Esophagus (tissue), 2 donors: ENCODE data around the gene LCLAT1. TPM values are rescaled to one million over a fixed set of nuclear protein-coding genes. Genes with fewer than 3 reads are reported as not detected.
"Not testable (repeated sequence)": the region's sequence is repeated elsewhere in the genome, so short reads cannot be mapped to it uniquely, and the experiment has no call there.

Experiments
- H3K27ac ChIP-seq, 2 donors: one replicate each; pipeline ENCODE4 v1.5.1; 2013; ENCODE audit warnings: low read depth in 2 of 2, mild to moderate bottlenecking in 2 of 2, inconsistent platforms in 1 of 2, low read length in 1 of 2, moderate library complexity in 1 of 2
- H3K27me3 ChIP-seq, 2 donors: one replicate each; pipeline ENCODE4 v1.6.1; 2013; ENCODE audit warnings: low read length in 2 of 2, control low read depth in 1 of 2, mild to moderate bottlenecking in 1 of 2; ENCODE audit not compliant: insufficient read depth in 2 of 2, control insufficient read depth in 1 of 2
- H3K36me3 ChIP-seq, 2 donors: one replicate each; pipeline ENCODE4 v1.6.1; 2013; ENCODE audit warnings: low read length in 1 of 2; ENCODE audit not compliant: control insufficient read depth in 2 of 2, insufficient read depth in 2 of 2
- H3K4me1 ChIP-seq, 2 donors: one replicate each; pipeline ENCODE4 v1.6.1; 2013; ENCODE audit warnings: low read length in 1 of 2; ENCODE audit not compliant: control insufficient read depth in 2 of 2, insufficient read depth in 2 of 2
- H3K4me3 ChIP-seq, 2 donors: one replicate each; pipeline ENCODE4 v1.5.1; 2013; ENCODE audit warnings: low read length in 2 of 2, mild to moderate bottlenecking in 2 of 2, low read depth in 1 of 2, moderate library complexity in 1 of 2
- H3K9me3 ChIP-seq, 2 donors: one replicate each; pipeline ENCODE4 v1.6.1; 2013; ENCODE audit warnings: mild to moderate bottlenecking in 2 of 2, low read depth in 1 of 2, low read length in 1 of 2, moderate library complexity in 1 of 2; ENCODE audit not compliant: control insufficient read depth in 2 of 2, insufficient read depth in 1 of 2
- WGBS, 2 donors: extraction: QIAGEN DNeasy Blood & Tissue Kit; methylation state at CpG; one replicate each; pipeline ENCODE4 v1.1.7; 2013; 5-methylcytosine and 5-hydroxymethylcytosine counted together
- polyA plus RNA-seq, 2 donors: library from polyadenylated mRNA; stranded (reverse); fragments of 200-250 nt; gene quantifications; one replicate each; pipeline ENCODE4 v1.2.3, GENCODE V29; 2013
- donor health status: healthy with polysubstance abuse.
- donor health status: Bipolar disorder and iron deficiency.

The LCLAT1 gene
- polyA plus RNA-seq, 2 donors: 1.6 to 2.0 TPM

DNA sequence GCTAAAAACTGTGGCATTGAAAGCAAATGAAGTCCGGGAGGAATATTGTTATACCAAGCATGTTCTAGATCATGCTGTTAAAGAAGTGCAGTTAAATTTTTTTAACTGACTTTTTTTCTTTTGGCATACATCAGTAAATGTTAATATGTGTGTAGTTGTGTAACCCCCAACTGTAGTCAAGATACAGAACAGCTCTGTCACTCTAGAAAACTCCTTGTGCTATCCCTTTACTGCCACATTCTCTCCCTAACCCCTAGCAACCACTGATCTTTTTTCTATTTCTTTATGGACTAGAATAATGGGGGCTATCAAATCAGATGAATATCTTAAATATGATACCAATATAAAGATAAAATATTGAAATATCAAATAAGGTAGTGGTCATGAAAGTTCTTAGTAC, 46.4 kb downstream of the LCLAT1 start:
- H3K4me3 ChIP-seq: no peak overlapping the region
- no peaks in the 10 kb centered on the region for H3K36me3 ChIP-seq
- H3K9me3 ChIP-seq: no peaks in the 10 kb centered on the region
- H3K27me3 ChIP-seq: no peaks in the 10 kb centered on the region
- 84 to 93% methylated on average over 1 of the region's 1 CpG for WGBS, 2 donors
- H3K4me1 ChIP-seq: no peaks in the 10 kb centered on the region
- H3K27ac ChIP-seq: no peak overlapping the region

DNA sequence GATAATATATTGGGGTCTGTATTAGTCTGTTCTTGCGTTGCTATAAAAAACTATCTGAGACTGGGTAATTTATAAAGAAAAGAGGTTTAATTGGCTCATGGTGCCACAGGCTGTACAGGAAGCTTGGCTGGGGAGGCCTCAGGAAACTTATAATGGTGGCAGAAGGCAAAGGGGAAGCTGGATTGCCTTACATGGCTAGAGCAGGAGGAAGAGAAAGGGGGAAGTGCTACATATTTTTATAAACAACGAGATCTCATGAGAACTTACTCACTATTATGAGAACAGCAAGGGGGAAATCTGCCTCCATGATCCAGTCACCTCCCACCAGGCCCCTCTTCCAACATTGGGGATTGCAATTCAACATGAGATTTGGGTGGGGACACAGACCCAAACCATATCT, 48.9 kb downstream of the LCLAT1 start:
- not testable (repeated sequence) for H3K4me3 ChIP-seq, H3K4me1 ChIP-seq, H3K9me3 ChIP-seq, H3K36me3 ChIP-seq, H3K27ac ChIP-seq, H3K27me3 ChIP-seq
- WGBS, 2 donors: 80 to 91% methylated on average over 2 of the region's 2 CpGs

- H3K4me1 ChIP-seq: no peaks in the 10 kb centered on the region
- H3K27me3 ChIP-seq: no peaks in the 10 kb centered on the region
- no peak overlapping the region for H3K27ac ChIP-seq
- H3K9me3 ChIP-seq: no peaks in the 10 kb centered on the region
- no peaks in the 10 kb centered on the region for H3K36me3 ChIP-seq
- no peak overlapping the region for H3K4me3 ChIP-seq
These were observed 52.6 kb downstream of the LCLAT1 start for GRCh38 chr2:30499681-30500080.

DNA sequence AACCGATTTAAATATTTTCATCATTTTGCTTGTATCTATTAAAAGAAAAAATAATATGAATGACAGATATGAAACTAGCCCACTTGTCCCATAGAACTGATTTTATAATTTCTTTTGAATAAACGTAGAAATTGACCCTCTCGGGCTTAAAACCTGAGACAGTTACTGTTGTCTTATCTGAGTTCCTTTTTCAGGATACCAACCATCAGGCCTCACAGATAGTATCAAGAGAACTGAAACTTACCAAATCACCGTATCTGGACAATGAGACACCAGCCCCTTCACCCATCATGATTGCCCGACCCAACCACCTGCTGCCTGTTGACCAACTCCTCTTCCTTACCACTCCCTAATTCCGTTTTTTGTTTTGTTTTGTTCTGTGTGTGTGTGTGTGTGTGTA, 53.7 kb downstream of the LCLAT1 start:
- Histone ChIP-seq H3K36me3 (no peaks in the 10 kb centered on the region), H3K27ac (no peak overlapping the region), H3K27me3 (no peaks in the 10 kb centered on the region), H3K4me1 (no peaks in the 10 kb centered on the region), H3K4me3 (no peak overlapping the region), H3K9me3 (no peaks in the 10 kb centered on the region)
- WGBS, 2 donors: 96 to 97% methylated on average over 6 of the region's 6 CpGs

GRCh38 chr2:30502310-30502709, 55.3 kb downstream of the LCLAT1 start:
- H3K36me3 ChIP-seq: no peaks in the 10 kb centered on the region
- H3K27ac ChIP-seq: no peak overlapping the region
- H3K27me3 ChIP-seq: no peaks in the 10 kb centered on the region
- no peaks in the 10 kb centered on the region for H3K4me1 ChIP-seq
- H3K4me3 ChIP-seq: no peak overlapping the region
- H3K9me3 ChIP-seq: no peaks in the 10 kb centered on the region

DNA sequence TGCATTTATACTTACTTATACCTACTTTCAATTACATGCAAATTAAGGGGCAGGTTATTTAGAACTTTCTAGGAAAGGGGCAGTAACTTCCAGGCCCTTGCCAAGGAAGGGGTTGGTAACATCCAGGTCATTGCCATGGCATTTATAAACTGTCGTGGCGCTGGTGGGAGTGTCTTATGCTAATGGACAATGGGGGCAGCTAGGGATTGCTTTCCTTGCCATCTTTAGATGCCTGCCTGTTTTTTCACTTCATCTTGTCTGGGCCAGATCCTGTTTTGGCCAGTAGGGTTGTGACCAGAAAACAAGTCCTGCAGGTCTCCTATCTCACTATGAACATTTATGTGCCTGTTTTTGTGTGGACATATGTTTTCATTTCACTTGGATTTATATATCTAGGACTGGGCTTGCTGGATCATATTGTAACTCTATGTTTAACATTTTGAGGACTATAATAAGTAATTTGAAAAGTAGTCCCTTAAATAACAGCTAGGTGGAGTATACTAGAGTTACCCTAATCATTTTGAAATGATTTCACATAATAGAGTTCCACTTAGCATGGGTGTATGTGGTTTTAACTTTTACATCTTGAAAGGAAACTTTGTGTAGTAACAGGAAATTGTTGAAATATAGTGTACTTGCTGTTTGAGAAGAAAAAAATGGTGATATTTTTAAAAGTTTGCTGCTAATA, 56.1 kb downstream of the LCLAT1 start:
- 94 to 100% methylated on average over 2 of the region's 2 CpGs for WGBS, 2 donors
- Histone ChIP-seq H3K4me3 (no peak overlapping the region), H3K36me3 (no peaks in the 10 kb centered on the region), H3K4me1 (no peaks in the 10 kb centered on the region), H3K9me3 (no peaks in the 10 kb centered on the region), H3K27me3 (no peaks in the 10 kb centered on the region), H3K27ac (no peak overlapping the region)

- H3K9me3 ChIP-seq: no peaks in the 10 kb centered on the region
- 71% methylated on average over 3 of the region's 3 CpGs for WGBS, 2 donors
- no peak overlapping the region for H3K4me3 ChIP-seq
- no peaks in the 10 kb centered on the region for H3K27me3 ChIP-seq
- no peaks in the 10 kb centered on the region for H3K36me3 ChIP-seq
- H3K4me1 ChIP-seq: no peaks in the 10 kb centered on the region
- no peak overlapping the region for H3K27ac ChIP-seq
These were observed 56.6 kb downstream of the LCLAT1 start for GRCh38 chr2:30503695-30504052.

- Histone ChIP-seq H3K36me3 (no peaks in the 10 kb centered on the region), H3K27ac (no peak overlapping the region), H3K4me3 (no peak overlapping the region), H3K27me3 (no peaks in the 10 kb centered on the region), H3K9me3 (no peaks in the 10 kb centered on the region), H3K4me1 (no peaks in the 10 kb centered on the region)
- 71 to 82% methylated on average over 1 of the region's 1 CpG for WGBS, 2 donors
These were observed 57.7 kb downstream of the LCLAT1 start for GRCh38 chr2:30504731-30505130.

DNA sequence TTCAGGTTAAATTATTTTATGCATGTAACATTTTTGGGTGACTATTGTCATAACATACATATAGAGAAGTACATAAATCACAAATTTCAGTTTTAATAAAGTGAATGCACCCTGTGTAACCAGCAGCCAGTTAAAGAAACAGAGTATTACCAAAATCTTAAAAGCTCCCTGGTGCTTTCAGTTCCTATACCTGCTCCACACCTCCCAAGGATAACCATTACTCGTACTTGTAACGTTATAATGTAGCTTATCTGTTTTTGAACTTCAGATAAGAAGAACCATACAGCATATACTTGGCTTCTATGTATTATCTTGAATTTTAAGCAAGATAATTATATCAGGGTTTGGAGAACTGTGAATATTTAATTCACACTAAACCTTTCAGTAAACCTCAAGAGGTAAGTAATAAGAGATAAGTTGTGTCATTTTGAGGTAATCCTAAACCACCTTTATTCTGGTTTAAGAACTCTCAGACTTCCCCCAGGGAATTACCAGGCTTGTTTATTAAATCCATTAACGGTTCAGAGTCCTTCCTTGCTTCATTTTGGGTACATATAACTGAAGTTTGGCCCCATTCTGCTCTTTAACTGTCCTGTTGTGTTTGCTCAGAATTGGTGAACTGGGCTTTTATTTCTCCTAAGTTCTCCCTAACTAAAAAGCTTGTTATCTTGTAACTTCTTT, 58.6 kb downstream of the LCLAT1 start:
- Histone ChIP-seq H3K9me3 (no peaks in the 10 kb centered on the region), H3K4me1 (no peaks in the 10 kb centered on the region), H3K4me3 (no peak overlapping the region), H3K36me3 (no peaks in the 10 kb centered on the region), H3K27ac (no peak overlapping the region), H3K27me3 (no peaks in the 10 kb centered on the region)
- WGBS, 2 donors: 53 to 84% methylated on average over 3 of the region's 3 CpGs

GRCh38 chr2:30507460-30507859, 60.4 kb downstream of the LCLAT1 start:
- H3K27ac ChIP-seq, H3K27me3 ChIP-seq, H3K4me3 ChIP-seq, H3K9me3 ChIP-seq, H3K36me3 ChIP-seq, H3K4me1 ChIP-seq: not testable (repeated sequence)
- WGBS, 2 donors: 94 to 96% methylated on average over 1 of the region's 1 CpG
